ENCODE results near the gene TMEM97. TPM values are rescaled to one million over a fixed set of nuclear protein-coding genes. Genes with fewer than 3 reads are reported as not detected.

TMEM97 gene
- total RNA-seq, 4 donors from 2014 or later = 15.4 to 28.2 (median 20.9) TPM

- no peak for DNase-seq (ENCODE audit: low spot score in 2 of 2)
- TF ChIP-seq POLR2AphosphoS5 (IDR thresholded peaks at IDR 0.05) (no peak), CTCF (IDR thresholded peaks at IDR 0.05) (no peak), EP300 (IDR thresholded peaks at IDR 0.05) (no peak), POLR2A (IDR thresholded peaks at IDR 0.05) (no peak)
- H3K27me3 ChIP-seq = no peaks in the 10 kb centered on the region
- 79% methylated on average over 9 of the region's 9 CpGs for whole genome bisulfite sequencing
- H3K4me3 ChIP-seq = no peak overlapping the region
- H3K36me3 ChIP-seq = peaks cover 38% of the 10 kb centered on the region
- no peaks in the 10 kb centered on the region for H3K4me1 ChIP-seq
- no peak overlapping the region for H3K27ac ChIP-seq
- no peaks in the 10 kb centered on the region for H3K9me3 ChIP-seq
Observed at GRCh38 chr17:28327031-28327607, 8.1 kb downstream of the TMEM97 start.

- H3K36me3 ChIP-seq = peaks cover 38% of the 10 kb centered on the region
- 77% methylated on average over 3 of the region's 3 CpGs for WGBS
- no peak for DNase-seq (ENCODE audit: low spot score in 2 of 2)
- TF ChIP-seq POLR2AphosphoS5 (IDR thresholded peaks at IDR 0.05) (no peak), POLR2A (IDR thresholded peaks at IDR 0.05) (no peak), CTCF (IDR thresholded peaks at IDR 0.05) (no peak), EP300 (IDR thresholded peaks at IDR 0.05) (no peak)
- no peaks in the 10 kb centered on the region for H3K9me3 ChIP-seq
- H3K27me3 ChIP-seq = no peaks in the 10 kb centered on the region
- H3K27ac ChIP-seq = no peak overlapping the region
- peaks cover under 1% of the 10 kb centered on the region for H3K4me1 ChIP-seq
- no peak overlapping the region for H3K4me3 ChIP-seq
Observed at GRCh38 chr17:28327709-28328108, 8.7 kb downstream of the TMEM97 start.

GRCh38 chr17:28328325-28328724, 9.3 kb downstream of the TMEM97 start:
- Histone ChIP-seq H3K36me3 (peaks cover 38% of the 10 kb centered on the region), H3K27me3 (no peaks in the 10 kb centered on the region), H3K4me3 (no peak overlapping the region), H3K27ac (no peak overlapping the region), H3K4me1 (peaks cover 7% of the 10 kb centered on the region), H3K9me3 (no peaks in the 10 kb centered on the region)
- WGBS = 76% methylated on average over 4 of the region's 4 CpGs
- no peak for TF ChIP-seq CTCF (IDR thresholded peaks at IDR 0.05)
- no peak for TF ChIP-seq POLR2AphosphoS5 (IDR thresholded peaks at IDR 0.05)
- TF ChIP-seq EP300 (IDR thresholded peaks at IDR 0.05) = no peak
- no peak for TF ChIP-seq POLR2A (IDR thresholded peaks at IDR 0.05)
- no peak for DNase-seq (ENCODE audit: low spot score in 2 of 2)

GRCh38 chr17:28330671-28331070, 11.7 kb downstream of the TMEM97 start:
- H3K4me1 ChIP-seq = peaks cover 24% of the 10 kb centered on the region
- H3K36me3 ChIP-seq = peaks cover 38% of the 10 kb centered on the region
- no CpG with 5 or more reads among the region's 5 CpGs for WGBS
- TF ChIP-seq POLR2A (IDR thresholded peaks at IDR 0.05) (no peak), CTCF (IDR thresholded peaks at IDR 0.05) (no peak), EP300 (IDR thresholded peaks at IDR 0.05) (no peak), POLR2AphosphoS5 (IDR thresholded peaks at IDR 0.05) (no peak)
- no peak overlapping the region for H3K27ac ChIP-seq
- no peaks in the 10 kb centered on the region for H3K27me3 ChIP-seq
- no peaks in the 10 kb centered on the region for H3K9me3 ChIP-seq
- no peak for DNase-seq (ENCODE audit: low spot score in 2 of 2)
- H3K4me3 ChIP-seq = no peak overlapping the region

GRCh38 chr17:28331891-28332420, 13.0 kb downstream of the TMEM97 start:
- Histone ChIP-seq H3K9me3 (no peaks in the 10 kb centered on the region), H3K27ac (no peak overlapping the region), H3K4me1 (peaks cover 32% of the 10 kb centered on the region), H3K36me3 (peaks cover 38% of the 10 kb centered on the region), H3K4me3 (no peak overlapping the region), H3K27me3 (no peaks in the 10 kb centered on the region)
- no peak for DNase-seq (ENCODE audit: low spot score in 2 of 2)
- 84% methylated on average over 6 of the region's 6 CpGs for WGBS
- TF ChIP-seq EP300 (IDR thresholded peaks at IDR 0.05) (no peak), CTCF (IDR thresholded peaks at IDR 0.05) (no peak), POLR2A (IDR thresholded peaks at IDR 0.05) (no peak), POLR2AphosphoS5 (IDR thresholded peaks at IDR 0.05) (no peak)

All from suprapubic skin (tissue), 4 donors.